Pancreas (tissue), 10 donors: ENCODE data around the gene OPCML. TPM values are rescaled to one million over a fixed set of nuclear protein-coding genes. Genes with fewer than 3 reads are reported as not detected.

ENCODE experiments used
- ATAC-seq, 4 donors: fragments of 200-7000 bp; cut with Tn5 transposase; one replicate each; pipeline versions ENCODE4 v1.8.0 to v1.9.1; 2020; ENCODE audit warnings: mild to moderate bottlenecking in 4 of 4, moderate library complexity in 4 of 4
- DNase-seq, 6 donors: peaks; one replicate each; pipeline ENCODE4 v3.0.0-alpha.2; 2020
- FAIRE-seq: peaks from 2 replicates; lab custom pipeline; 2012; peaks lifted over from hg19 to GRCh38; lab: Jason Lieb, UNC
- H3K27ac ChIP-seq, 4 donors: fragments of 200-600 bp; sonication (generic); 1 replicate in 3 of 4; 2 replicates in 1 of 4; pipeline versions ENCODE4 v1.5.0 to v1.8.0; 2020
- H3K27me3 ChIP-seq, 4 donors: fragments of 200-600 bp; one replicate each; pipeline ENCODE4 v1.8.0; 2021
- H3K36me3 ChIP-seq, 3 donors: fragments of 200-600 bp; sonication (generic) in 1 of 3; one replicate each; pipeline versions ENCODE4 v1.5.0 to v1.8.0; 2020 to 2021
- H3K4me1 ChIP-seq, 3 donors: fragments of 200-600 bp; one replicate each; pipeline ENCODE4 v1.8.0; 2021
- H3K4me3 ChIP-seq, 4 donors: fragments of 200-600 bp; sonication (generic) in 2 of 4; one replicate each; pipeline versions ENCODE4 v1.5.0 to v1.8.0; 2020 to 2021
- H3K9me3 ChIP-seq, 4 donors: fragments of 200-600 bp; one replicate each; pipeline ENCODE4 v1.8.0; 2021
- CTCF ChIP-seq, 4 donors: fragments of 200-600 bp; sonication (generic) in 3 of 4; IDR thresholded peaks; one replicate each; pipeline versions ENCODE4 v1.5.0 to v1.8.0; 2021; ENCODE audit warnings: antibody characterized with exemption in 4 of 4
- WGBS, 2 donors: extraction: QIAGEN DNeasy Blood & Tissue Kit; methylation state at CpG; one replicate each; pipeline ENCODE4 v1.1.7; 2013; 5-methylcytosine and 5-hydroxymethylcytosine counted together
- intact Hi-C, 3 donors: fragments of 100-400 bp; cut with DNase I; formaldehyde crosslinking; loops; one replicate each; pipeline versions ENCODE4 v1.11.1 to v1.14.2; 2022
- polyA plus RNA-seq, 2 donors: library from polyadenylated mRNA; stranded (reverse); fragments of 200-250 nt; gene quantifications; one replicate each; pipeline ENCODE4 v1.2.3, GENCODE V29; 2013
- total RNA-seq, 6 donors: library from RNA; stranded (reverse); fragmentation: NEBNext Ultra II Directional in 4 of 6; extraction: Animal tissue kit (Norgen Biotek cat#: 25700) in 4 of 6; gene quantifications; one replicate each; pipeline versions ENCODE4 v1.2.1 to v1.2.4, GENCODE V29; 2021 to 2023
- donor health status: healthy with polysubstance abuse.
- donor health status: DM: no; HTN: no; CAD: no; lungs with moderate emphysema.
- donor health status: DM: no; HTN: no; CAD: no.
- donor health status: control.
- donor health status: control.
- donor health status: Bipolar disorder and iron deficiency.
- donor health status: DM: yes; HTN: yes; CAD: no.
- donor health status: DM: no; HTN: no; CAD: no.
- donor health status: DM: no; HTN: no; CAD: no.
- donor health status: DM: yes; HTN: yes; CAD: no.

The OPCML gene
- total and polyA plus RNA-seq, 8 donors: 0.05 to 0.31 (median 0.19) TPM

- intact Hi-C loops: no loop called here
- 89 to 91% methylated on average over 2 of the region's 2 CpGs for WGBS, 2 donors
- FAIRE-seq: no peak
- Histone ChIP-seq H3K9me3 (no peaks in the 10 kb centered on the region), H3K4me3 (no peak overlapping the region), H3K4me1 (no peaks in the 10 kb centered on the region), H3K27me3 (no peaks in the 10 kb centered on the region), H3K27ac (no peak overlapping the region), H3K36me3 (no peaks in the 10 kb centered on the region)
- TF ChIP-seq CTCF (IDR thresholded peaks at IDR 0.05): no peak
- ATAC-seq: no peak
- no peak for DNase-seq
Measured at GRCh38 chr11:132977241-132977640, 555.1 kb downstream of the OPCML start.

- DNase-seq: no peak
- Histone ChIP-seq H3K27me3 (no peaks in the 10 kb centered on the region), H3K27ac (no peak overlapping the region), H3K9me3 (no peaks in the 10 kb centered on the region), H3K4me1 (no peaks in the 10 kb centered on the region), H3K36me3 (no peaks in the 10 kb centered on the region), H3K4me3 (no peak overlapping the region)
- intact Hi-C loops: no loop called here
- no peak for ATAC-seq
- WGBS, 2 donors: 62 to 64% methylated on average over 5 of the region's 5 CpGs
- no peak for TF ChIP-seq CTCF (IDR thresholded peaks at IDR 0.05)
- FAIRE-seq: no peak
Measured at GRCh38 chr11:132976115-132976514, 556.2 kb downstream of the OPCML start.

GRCh38 chr11:132973686-132974085, 558.6 kb downstream of the OPCML start:
- DNase-seq (no peak), FAIRE-seq (no peak)
- intact Hi-C loops: no loop called here

GRCh38 chr11:132972565-132972964, 559.7 kb downstream of the OPCML start:
- Histone ChIP-seq H3K4me3 (no peak overlapping the region), H3K27ac (no peak overlapping the region), H3K36me3 (no peaks in the 10 kb centered on the region), H3K27me3 (no peaks in the 10 kb centered on the region), H3K9me3 (no peaks in the 10 kb centered on the region), H3K4me1 (no peaks in the 10 kb centered on the region)
- intact Hi-C loops: no loop called here
- TF ChIP-seq CTCF (IDR thresholded peaks at IDR 0.05): no peak
- DNase-seq: no peak
- FAIRE-seq: no peak
- 71 to 76% methylated on average over 3 of the region's 3 CpGs for WGBS, 2 donors
- no peak for ATAC-seq

More at GRCh38 chr11:132973686-132974085, 558.6 kb downstream of the OPCML start:
- Histone ChIP-seq H3K36me3 (no peaks in the 10 kb centered on the region), H3K27ac (no peak overlapping the region), H3K27me3 (no peaks in the 10 kb centered on the region), H3K9me3 (no peaks in the 10 kb centered on the region), H3K4me3 (no peak overlapping the region), H3K4me1 (no peaks in the 10 kb centered on the region)
- no peak for TF ChIP-seq CTCF (IDR thresholded peaks at IDR 0.05)
- ATAC-seq: no peak
- 57 to 61% methylated on average over 6 of the region's 6 CpGs for WGBS, 2 donors

GRCh38 chr11:132971351-132971750, 561.0 kb downstream of the OPCML start:
- TF ChIP-seq CTCF (IDR thresholded peaks at IDR 0.05): no peak
- WGBS, 2 donors: 41 to 51% methylated on average over 4 of the region's 4 CpGs
- H3K36me3 ChIP-seq: no peaks in the 10 kb centered on the region
- no peak overlapping the region for H3K4me3 ChIP-seq
- FAIRE-seq (no peak), ATAC-seq (no peak), DNase-seq (no peak)
- no peaks in the 10 kb centered on the region for H3K27me3 ChIP-seq
- no peaks in the 10 kb centered on the region for H3K4me1 ChIP-seq
- no peaks in the 10 kb centered on the region for H3K9me3 ChIP-seq
- intact Hi-C loops: no loop called here
- H3K27ac ChIP-seq: no peak overlapping the region
